Suppressor macrophage treated with lipopolysaccharide for 1 hour (primary cell): ENCODE data around the gene FXR1.
"Not testable (repeated sequence)": the region's sequence is repeated elsewhere in the genome, so short reads cannot be mapped to it uniquely, and the experiment has no call there.

ENCODE experiments used
- DNase-seq, 3 donors: peaks; one replicate each; pipeline ENCODE4 v3.0.0-alpha.2; 2020 to 2022

FXR1 gene

GRCh38 chr3:180912304-180913296 is at the start of gene FXR1:
TSS of gene FXR1 (plus strand) at chr3:180912670. CDS start at chr3:180912686, 16 bp downstream.
- peak; percentile 89 to 94 (median 93) for DNase-seq

DNA sequence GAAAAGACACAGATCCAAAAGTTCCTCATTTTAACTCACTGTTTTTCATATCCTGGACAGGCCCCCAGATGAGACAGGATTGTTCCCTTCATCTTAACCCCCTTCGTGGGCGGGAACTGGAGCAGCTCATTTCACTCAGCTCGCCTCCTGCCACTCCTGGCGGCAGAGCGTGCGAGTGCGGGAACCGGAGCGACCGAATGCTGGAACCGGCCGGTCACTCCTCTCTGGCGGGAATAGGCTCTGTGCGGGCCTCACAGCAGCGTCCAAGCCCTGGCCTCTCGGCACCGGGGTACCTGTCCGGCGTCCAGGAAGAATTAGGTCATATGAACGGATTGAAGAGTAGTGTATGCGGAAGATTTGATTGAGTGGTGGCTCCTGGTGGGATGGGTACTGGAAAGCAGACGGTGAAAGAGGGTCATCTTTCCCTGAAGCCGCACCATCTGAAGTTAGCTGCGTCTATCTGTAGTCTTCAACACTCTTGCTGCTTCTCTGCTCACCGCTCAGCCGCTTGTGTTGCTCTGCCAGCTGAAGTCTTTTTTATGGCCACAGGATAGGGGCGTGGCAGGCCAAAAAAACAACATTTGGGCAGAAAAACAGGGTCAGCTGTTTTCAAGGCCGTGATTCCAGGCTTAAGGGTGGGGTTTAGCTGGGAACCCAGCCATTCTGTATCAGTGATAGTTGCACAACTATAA is 42.3 kb upstream of the FXR1 start:
- no peak for DNase-seq

GRCh38 chr3:180871901-180872300 is 40.6 kb upstream of the FXR1 start:
- DNase-seq = no peak

DNA sequence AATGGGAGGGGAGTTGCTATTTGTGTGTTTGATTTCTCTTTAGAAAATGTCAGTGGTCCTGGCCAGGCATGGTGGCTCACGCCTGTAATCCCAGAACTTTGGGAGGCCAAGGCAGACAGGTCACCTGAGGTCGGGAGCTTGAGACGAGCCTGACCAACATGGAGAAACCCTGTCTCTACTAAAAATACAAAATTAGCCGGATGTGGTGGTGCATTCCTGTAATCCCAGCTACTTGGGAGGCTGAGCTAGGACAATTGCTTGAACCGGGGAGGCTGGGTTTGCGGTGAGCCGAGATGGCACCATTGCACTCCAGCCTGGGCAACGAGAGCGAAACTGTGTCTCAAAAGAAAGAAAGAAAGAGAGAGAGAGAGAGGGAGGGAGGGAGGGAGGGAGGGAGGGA is 40.0 kb upstream of the FXR1 start:
- DNase-seq = not testable (repeated sequence)

DNA sequence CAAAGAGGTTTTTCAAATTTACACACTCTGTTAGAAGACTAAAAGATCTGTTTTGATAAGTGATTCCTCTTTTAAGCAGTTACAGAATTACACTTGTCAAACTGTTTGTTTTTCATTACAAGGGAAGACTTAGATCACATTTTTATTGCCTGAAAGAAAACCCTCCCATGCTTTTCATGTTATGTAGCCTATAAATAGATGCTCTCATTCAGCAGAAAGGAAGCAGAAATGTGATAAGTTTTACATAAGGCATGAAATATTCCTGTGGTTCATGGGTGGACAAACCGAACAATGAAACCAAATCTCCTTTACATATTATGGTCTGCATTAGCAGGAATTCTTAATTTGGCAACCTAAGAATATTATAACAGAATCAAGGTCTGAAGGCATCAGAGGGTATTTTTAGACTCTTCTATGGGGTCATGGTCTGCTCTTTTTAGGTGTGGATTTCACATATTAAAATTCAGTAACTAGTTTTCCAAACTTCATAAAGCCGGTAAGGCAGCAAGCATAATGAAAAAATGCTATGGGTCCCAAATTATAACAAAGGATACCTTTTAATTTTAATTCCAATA is 37.3 kb upstream of the FXR1 start:
- DNase-seq = peak in 1 of 3 donors; percentile 8

DNA sequence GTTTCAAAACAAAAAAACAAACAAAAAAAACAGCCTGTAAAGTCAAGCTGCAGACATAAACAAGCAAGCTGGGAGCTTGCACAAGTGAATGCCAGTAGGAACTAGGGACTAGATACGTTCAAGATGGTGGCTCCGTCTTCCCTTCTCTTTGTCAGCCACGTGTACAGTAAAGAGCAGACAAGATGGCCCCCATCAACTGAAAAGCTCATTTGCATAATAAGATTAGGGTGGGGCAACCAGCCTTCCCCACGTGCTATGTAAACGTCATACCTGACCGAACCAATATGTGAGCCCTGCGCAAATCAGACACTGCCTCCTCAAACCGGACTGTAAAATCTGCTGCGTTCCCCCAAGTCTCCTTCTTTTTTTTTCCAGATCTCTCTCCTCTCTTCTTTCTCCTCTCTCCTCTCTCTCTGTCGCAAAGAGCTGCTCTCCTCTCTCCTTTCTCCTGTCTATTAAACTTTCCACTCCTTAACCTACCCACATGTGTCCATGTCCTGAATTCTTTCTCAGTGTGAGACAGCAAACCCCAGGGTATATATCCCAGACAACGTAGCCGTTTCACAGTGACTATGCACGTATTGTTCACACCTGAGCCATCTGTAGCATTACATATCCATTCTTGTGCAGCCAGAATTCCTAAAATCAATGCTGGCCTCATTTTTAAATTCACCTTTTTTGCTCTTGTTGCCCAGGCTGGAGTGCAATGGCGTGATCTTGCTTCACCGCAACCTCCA is 31.2 kb upstream of the FXR1 start:
- DNase-seq = no peak

DNA sequence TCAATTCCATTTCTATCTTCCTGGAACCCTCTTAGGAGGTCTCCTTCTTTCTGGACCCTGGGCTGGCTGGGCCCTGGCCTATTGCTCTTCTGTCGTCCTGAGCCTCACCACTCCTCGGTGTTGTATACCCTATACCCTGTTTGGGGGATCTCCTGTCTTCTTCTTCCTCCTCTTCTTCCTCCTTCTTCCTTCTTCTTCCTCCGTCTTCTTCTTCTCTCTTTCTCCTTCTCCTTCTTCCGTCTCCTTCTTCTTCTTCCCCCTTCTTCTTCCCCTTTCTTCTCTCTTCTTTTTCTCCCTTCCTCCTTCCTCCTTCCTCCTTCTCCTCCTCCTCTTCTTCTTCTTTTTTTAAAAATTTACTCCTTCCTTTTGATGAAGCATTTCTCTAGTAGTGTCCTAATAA is 30.4 kb upstream of the FXR1 start:
- DNase-seq = no peak

DNA sequence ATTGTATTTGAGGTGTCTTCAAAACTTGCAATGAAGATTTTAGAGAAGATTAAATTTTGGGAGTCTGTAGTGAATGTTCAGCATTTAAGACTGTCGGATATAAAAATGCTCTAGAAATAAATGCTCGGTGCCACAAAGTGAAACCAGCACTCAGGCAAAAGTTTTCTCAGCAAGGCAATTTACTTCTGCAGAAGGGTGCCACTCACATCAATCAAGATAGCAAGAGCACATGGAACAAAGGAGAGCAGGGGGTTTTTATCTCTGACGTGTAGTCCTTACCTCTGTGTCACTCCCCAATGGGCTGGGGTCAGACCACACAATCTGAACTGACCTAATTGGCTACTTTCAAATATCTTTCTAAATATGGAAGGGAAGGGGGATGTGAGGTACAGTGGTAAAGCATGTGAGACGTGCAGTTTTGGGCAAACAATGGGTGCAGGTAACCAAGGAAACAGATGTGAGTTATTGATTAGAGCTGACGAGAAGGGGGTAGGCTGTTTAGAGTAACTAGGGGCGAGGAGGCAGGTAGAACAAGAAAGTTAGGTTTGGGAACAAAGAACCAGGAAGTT is 23.4 kb upstream of the FXR1 start:
- DNase-seq = no peak

DNA sequence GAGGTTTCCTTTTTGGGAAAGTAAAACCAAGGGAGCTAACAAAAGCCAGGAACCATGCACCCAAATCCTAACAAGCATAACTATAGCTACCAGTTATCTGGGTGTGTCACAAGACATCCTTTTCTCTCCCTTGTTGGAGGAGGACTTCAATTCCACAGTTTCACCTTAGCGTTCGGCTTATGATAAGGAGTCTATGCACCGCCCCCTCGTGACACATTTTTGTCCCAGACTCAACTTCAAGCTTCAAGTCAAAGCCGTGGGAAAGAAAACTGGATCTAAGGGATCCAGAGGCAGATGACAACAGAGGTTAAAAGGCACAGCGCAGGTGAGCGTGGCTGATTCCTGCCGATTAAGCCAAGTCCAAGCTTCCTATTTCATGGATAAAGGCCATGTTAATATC is 13.9 kb upstream of the FXR1 start:
- peak in 1 of 3 donors; percentile 10 for DNase-seq

DNA sequence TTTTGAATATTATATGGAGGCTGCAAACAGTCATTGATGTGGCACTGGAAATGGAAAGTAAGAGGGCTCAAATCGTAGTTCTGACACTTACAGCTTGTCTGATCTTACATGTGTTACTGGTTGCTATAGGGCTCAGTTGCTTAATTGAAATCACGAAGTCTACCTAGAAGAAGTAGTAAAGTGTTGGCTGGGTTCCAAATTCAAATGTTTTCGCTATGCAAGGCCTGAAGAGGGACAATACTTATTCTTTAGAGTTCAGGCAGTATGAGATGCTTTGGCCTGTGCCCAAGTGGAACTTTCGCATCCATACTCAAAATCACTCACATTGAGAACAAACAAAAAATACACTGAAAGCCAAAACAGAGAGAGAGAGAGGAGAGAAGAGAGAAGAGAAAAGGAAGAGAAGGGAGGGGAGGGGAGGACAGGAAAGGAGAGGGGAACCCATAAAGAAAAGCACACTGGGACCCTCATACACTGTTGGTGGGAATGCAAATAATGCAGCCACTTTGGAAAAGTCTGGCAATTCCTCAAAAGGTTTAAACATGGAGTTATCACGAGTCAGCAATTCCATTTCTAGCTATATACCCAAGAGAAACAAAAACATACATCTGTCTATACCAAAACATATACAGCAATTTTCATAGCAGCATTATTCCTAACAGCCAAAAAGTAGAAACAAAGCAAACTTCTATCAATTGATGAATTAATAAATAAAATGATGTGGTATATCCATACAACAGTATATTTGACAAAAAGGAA is 2.9 kb upstream of the FXR1 start:
- DNase-seq = no peak

DNA sequence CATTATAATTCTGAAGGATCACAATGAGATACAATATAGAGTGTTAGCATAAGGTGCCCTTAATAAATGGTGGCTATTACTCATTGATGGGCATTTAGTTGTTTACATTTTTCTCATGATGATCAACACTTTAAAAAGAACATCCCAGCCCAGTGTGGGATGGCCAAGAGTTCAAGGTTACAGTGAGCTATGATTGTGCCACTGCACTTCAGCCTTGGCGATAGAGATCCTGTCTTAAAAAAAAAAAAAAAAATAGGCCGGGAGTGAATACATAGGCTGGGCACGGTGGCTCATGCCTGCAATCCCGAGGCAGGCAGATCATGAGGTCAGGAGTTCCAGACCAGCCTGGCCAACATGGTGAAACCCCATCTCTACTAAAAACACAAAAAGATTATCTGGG is 1.6 kb upstream of the FXR1 start:
- DNase-seq = no peak

- DNase-seq = peak in 1 of 3 donors; percentile 1
Observed at GRCh38 chr3:180911876-180912303, 580 bp upstream of the FXR1 start.

DNA sequence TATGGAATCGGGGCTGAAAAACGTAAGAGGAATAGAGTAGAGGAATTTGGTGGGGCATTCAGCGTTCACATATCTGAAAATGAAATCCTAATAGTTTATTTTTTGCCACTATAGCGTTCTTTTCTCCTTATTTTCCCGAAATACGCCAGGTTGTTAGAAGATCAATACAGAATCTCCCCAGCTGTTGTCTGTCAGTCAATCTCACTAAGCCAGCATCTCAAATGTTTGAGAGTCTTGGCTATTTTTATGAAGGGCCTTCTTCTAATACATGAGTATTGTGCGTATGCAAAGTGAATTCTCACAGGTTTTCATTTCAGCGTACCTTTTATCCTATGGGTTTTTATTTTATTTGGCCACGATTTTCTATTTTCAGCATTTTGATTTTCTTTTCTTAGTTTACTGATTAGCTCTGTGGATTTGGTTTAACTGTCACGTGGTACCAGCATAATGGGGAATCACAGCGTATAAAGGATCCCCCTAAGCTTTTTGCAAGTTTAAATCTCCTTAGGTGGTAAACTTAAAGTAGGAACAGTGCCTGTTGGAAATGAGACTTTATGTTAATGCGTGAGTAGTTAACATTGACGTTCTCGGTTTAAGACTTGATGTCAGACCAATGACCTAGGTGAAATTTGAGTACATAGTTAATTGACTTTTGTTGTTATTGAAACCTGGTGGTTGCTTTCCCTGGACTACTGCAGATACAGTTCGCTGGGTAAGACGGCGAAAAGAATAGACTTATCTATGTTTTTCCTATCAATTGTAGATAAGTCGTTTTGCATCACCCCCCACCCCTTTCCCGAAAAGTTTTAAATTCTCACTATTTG is 1.3 kb downstream of the FXR1 start:
- DNase-seq = peak in 1 of 3 donors; percentile 3

DNA sequence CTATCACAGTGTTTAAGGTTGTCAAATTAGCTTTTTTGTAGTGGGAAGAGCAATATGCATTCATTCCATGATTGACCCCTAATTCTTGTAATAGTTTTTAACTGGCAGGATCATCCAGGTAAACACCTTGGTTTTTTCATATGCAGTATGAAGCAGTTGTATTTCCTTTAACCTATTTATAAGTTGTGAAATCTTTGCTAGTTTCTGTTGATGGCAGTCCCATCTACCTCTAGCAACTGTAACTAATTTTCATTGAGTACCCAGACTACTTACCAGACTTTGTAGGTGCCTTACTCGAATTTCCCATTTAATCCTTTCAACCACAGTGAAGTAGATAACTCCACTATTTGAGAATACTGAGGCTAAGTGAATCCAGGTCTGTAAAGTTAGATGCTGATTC is 6.1 kb downstream of the FXR1 start:
- DNase-seq = no peak

DNA sequence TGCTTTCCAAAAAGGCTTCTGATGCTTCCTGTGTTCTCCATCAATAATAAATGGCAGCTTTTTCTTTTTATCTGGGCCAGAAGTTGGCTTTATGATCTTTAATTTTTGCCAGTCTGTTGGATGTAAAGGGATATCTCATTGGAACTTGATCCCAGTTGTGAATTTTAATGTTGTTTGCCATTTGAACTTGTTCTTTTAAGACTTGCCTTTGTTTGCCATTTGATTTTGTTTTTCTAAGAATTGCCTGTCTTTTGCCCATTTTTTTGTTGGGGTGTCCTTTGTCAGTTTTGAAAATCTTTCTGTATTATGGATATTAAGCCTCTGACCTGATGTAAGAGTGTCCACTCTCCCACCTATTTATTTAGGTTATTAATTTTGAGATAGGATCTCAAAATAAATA is 9.8 kb downstream of the FXR1 start:
- no peak for DNase-seq

DNA sequence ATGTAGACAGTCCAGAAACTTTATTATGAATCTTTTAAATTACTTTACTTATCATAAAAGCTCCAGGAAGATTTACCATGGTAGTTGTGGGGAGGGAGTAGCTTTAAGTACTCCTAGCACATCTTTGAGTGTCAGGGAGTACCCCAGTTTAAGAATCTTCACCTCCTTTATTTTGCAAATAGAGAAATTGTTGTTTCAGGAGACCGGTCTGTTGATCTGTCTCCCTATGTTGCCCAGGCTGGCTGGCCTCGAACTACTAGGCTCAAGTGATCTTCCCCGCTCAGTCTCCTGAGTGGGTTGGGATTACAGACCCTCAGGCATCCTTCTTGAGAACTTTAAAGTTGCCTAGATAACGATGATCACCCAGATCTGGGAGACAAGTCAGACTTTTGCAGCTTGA is 11.1 kb downstream of the FXR1 start:
- DNase-seq = no peak

DNA sequence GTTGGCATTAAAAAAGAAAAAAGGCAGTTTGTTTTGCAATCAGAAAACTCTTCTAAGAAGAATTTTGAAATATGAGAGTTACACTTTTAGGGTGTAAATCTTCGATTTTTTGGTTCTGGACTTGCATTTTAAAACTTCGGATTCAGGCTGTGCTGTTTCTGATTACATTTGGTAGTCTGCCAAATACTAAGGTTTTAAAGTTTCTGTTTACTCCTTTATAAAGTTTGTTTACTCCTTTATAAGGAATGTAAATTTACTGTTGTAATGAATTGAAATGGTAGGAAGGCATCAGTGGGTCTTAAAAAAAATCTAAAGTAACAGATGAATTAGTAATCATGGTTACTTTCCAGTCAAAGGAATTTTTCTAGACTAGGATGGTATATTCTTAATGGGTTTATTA is 14.1 kb downstream of the FXR1 start:
- DNase-seq = no peak

- DNase-seq = no peak
Observed at GRCh38 chr3:180929376-180929775, 16.9 kb downstream of the FXR1 start.

- DNase-seq = peak in 1 of 3 donors; percentile 7
Observed at GRCh38 chr3:180930526-180930925, 18.1 kb downstream of the FXR1 start.

DNA sequence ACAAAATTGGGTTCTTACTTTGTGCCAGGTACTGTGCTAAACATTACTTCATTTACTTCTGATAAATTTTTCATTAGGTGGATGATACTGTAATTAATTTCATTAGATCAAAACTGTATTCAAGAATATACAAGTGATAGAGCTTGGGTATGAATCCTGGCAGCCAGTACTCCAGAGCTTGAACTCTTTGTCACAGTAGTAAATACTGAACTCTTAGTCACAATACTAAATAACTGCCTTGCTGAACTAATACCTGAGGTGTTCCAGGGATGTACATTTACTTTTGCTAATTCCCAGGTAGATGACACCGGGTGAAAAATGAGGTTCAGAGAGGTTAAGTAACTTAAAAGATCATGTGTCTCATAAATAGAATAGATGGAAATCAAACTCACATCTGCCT is 20.3 kb downstream of the FXR1 start:
- DNase-seq = no peak

DNA sequence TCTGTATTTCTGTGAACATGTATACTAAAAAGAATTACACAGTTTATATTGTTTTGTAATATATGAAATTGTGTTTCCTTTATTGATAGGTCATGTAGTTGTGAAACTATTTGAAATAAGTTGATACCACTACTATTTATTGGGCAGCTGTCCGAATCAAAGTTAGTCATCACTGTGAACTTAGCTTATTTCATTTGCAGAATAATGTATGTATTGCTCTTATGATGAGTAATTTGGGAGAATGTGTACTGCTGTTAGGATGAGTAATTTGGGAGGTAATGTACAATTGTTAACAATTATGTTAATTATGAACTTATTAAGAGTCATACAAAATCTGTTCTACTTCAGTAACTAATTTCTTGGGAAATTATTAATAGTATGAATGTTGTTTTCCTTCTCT is 22.2 kb downstream of the FXR1 start:
- DNase-seq = peak in 1 of 3 donors; percentile 4
